Urinary bladder (tissue), 4 donors: Measurements from ENCODE around the gene NEDD1. TPM values are rescaled to one million over a fixed set of nuclear protein-coding genes. Genes with fewer than 3 reads are reported as not detected.

Experiments
- DNase-seq: peaks from one replicate; pipeline ENCODE4 v3.0.0-alpha.2; 2015; ENCODE audit errors: extremely low spot score
- H3K27ac ChIP-seq: one replicate; pipeline ENCODE4 v1.5.1; 2013; ENCODE audit warnings: low read depth, mild to moderate bottlenecking, moderate library complexity
- H3K36me3 ChIP-seq: one replicate; pipeline ENCODE4 v1.6.1; 2013; ENCODE audit warnings: mild to moderate bottlenecking, moderate library complexity; ENCODE audit not compliant: insufficient read depth
- H3K4me1 ChIP-seq: one replicate; pipeline ENCODE4 v1.6.1; 2013; ENCODE audit warnings: mild to moderate bottlenecking, moderate library complexity; ENCODE audit not compliant: insufficient read depth
- H3K4me3 ChIP-seq: one replicate; pipeline ENCODE4 v1.5.1; 2013; ENCODE audit warnings: low read depth, low read length
- WGBS: extraction: QIAGEN DNeasy Blood & Tissue Kit; methylation state at CpG from one replicate; pipeline ENCODE4 v1.1.7; 2013; 5-methylcytosine and 5-hydroxymethylcytosine counted together
- polyA plus RNA-seq: library from polyadenylated mRNA; stranded (reverse); fragments of 200-250 nt; gene quantifications from one replicate; pipeline ENCODE4 v1.2.3, GENCODE V29; 2013
- total RNA-seq: library from RNA; depleted of rRNA; stranded (reverse); fragments of >200 nt; gene quantifications from one replicate; pipeline ENCODE4 v1.2.3, GENCODE V29; 2014
- donor health status: healthy with polysubstance abuse.
- donor health status: healthy.

NEDD1 gene
- total and polyA plus RNA-seq, 2 donors = 13.2 to 40.8 TPM

- DNase-seq = no peak
- no peaks in the 10 kb centered on the region for H3K4me1 ChIP-seq
- no peak overlapping the region for H3K4me3 ChIP-seq
- peaks cover 5% of the 10 kb centered on the region for H3K36me3 ChIP-seq
- 93% methylated on average over 2 of the region's 2 CpGs for WGBS
- no peak overlapping the region for H3K27ac ChIP-seq
Observed at GRCh38 chr12:96919510-96920210, 12.6 kb downstream of the NEDD1 start.

GRCh38 chr12:96948782-96949181, 41.7 kb downstream of the NEDD1 start:
- Histone ChIP-seq H3K4me1 (no peaks in the 10 kb centered on the region), H3K27ac (no peak overlapping the region), H3K36me3 (no peaks in the 10 kb centered on the region), H3K4me3 (no peak overlapping the region)
- WGBS = 97% methylated on average over 2 of the region's 2 CpGs
- DNase-seq = no peak

- no peak for DNase-seq
- 94% methylated on average over 3 of the region's 3 CpGs for WGBS
- Histone ChIP-seq H3K27ac (no peak overlapping the region), H3K4me3 (no peak overlapping the region), H3K4me1 (no peaks in the 10 kb centered on the region), H3K36me3 (no peaks in the 10 kb centered on the region)
Observed at GRCh38 chr12:96979532-96979931, 72.5 kb downstream of the NEDD1 start.

- 32% methylated on average over 6 of the region's 6 CpGs for WGBS
- DNase-seq = no peak
- Histone ChIP-seq H3K4me1 (no peaks in the 10 kb centered on the region), H3K36me3 (no peaks in the 10 kb centered on the region), H3K4me3 (no peak overlapping the region), H3K27ac (no peak overlapping the region)
Observed at GRCh38 chr12:96980991-96981414, 73.9 kb downstream of the NEDD1 start.

GRCh38 chr12:96981911-96982310, 74.9 kb downstream of the NEDD1 start:
- 61% methylated on average over 4 of the region's 4 CpGs for WGBS
- H3K4me3 ChIP-seq = no peak overlapping the region
- no peak for DNase-seq

GRCh38 chr12:96982671-96983070, 75.6 kb downstream of the NEDD1 start:
- Histone ChIP-seq H3K4me1 (no peaks in the 10 kb centered on the region), H3K4me3 (no peak overlapping the region), H3K36me3 (no peaks in the 10 kb centered on the region), H3K27ac (no peak overlapping the region)
- no peak for DNase-seq
- 91% methylated on average over 4 of the region's 4 CpGs for WGBS

More at GRCh38 chr12:96981911-96982310, 74.9 kb downstream of the NEDD1 start:
- no peaks in the 10 kb centered on the region for H3K4me1 ChIP-seq
- no peak overlapping the region for H3K27ac ChIP-seq
- H3K36me3 ChIP-seq = no peaks in the 10 kb centered on the region

GRCh38 chr12:96985515-96986362, 78.7 kb downstream of the NEDD1 start:
- H3K36me3 ChIP-seq = no peaks in the 10 kb centered on the region
- DNase-seq = no peak
- H3K4me1 ChIP-seq = no peaks in the 10 kb centered on the region
- no peak overlapping the region for H3K27ac ChIP-seq
- WGBS = 5% methylated on average over 56 of the region's 56 CpGs
- peak overlapping the region; percentile 38 for H3K4me3 ChIP-seq

GRCh38 chr12:96986883-96987523, 79.9 kb downstream of the NEDD1 start:
- 52% methylated on average over 2 of the region's 2 CpGs for WGBS
- Histone ChIP-seq H3K36me3 (no peaks in the 10 kb centered on the region), H3K27ac (no peak overlapping the region), H3K4me1 (no peaks in the 10 kb centered on the region), H3K4me3 (no peak overlapping the region)
- DNase-seq = peak; percentile 28

- H3K27ac ChIP-seq = no peak overlapping the region
- 53% methylated on average over 3 of the region's 3 CpGs for WGBS
- DNase-seq = no peak
- H3K4me1 ChIP-seq = no peaks in the 10 kb centered on the region
- H3K36me3 ChIP-seq = no peaks in the 10 kb centered on the region
- no peak overlapping the region for H3K4me3 ChIP-seq
Observed at GRCh38 chr12:96988919-96989318, 81.9 kb downstream of the NEDD1 start.

GRCh38 chr12:96989916-96990315, 82.9 kb downstream of the NEDD1 start:
- Histone ChIP-seq H3K4me3 (no peak overlapping the region), H3K4me1 (no peaks in the 10 kb centered on the region), H3K36me3 (no peaks in the 10 kb centered on the region), H3K27ac (no peak overlapping the region)
- WGBS = 60% methylated on average over 5 of the region's 5 CpGs
- DNase-seq = no peak

GRCh38 chr12:96994900-96995299, 87.8 kb downstream of the NEDD1 start:
- Histone ChIP-seq H3K4me3 (no peak overlapping the region), H3K27ac (no peak overlapping the region), H3K4me1 (no peaks in the 10 kb centered on the region), H3K36me3 (no peaks in the 10 kb centered on the region)
- 70% methylated on average over 5 of the region's 5 CpGs for WGBS
- no peak for DNase-seq

GRCh38 chr12:96995861-96996260, 88.8 kb downstream of the NEDD1 start:
- no peak for DNase-seq
- 47% methylated on average over 6 of the region's 6 CpGs for WGBS

GRCh38 chr12:96997797-96998484, 90.9 kb downstream of the NEDD1 start:
- 80% methylated on average over 7 of the region's 7 CpGs for WGBS
- no peak overlapping the region for H3K4me3 ChIP-seq
- H3K4me1 ChIP-seq = no peaks in the 10 kb centered on the region
- no peaks in the 10 kb centered on the region for H3K36me3 ChIP-seq
- H3K27ac ChIP-seq = no peak overlapping the region
- no peak for DNase-seq

More at GRCh38 chr12:96995861-96996260, 88.8 kb downstream of the NEDD1 start:
- Histone ChIP-seq H3K4me3 (no peak overlapping the region), H3K36me3 (no peaks in the 10 kb centered on the region), H3K27ac (no peak overlapping the region), H3K4me1 (no peaks in the 10 kb centered on the region)
